NCI-H2227 (cell line): Measurements from ENCODE around the gene SLC26A3.

ENCODE experiments used
- DNase-seq: peaks from one replicate; lab custom pipeline; 2025; ENCODE audit not compliant: unreplicated experiment; lab: John Stamatoyannopoulos, UW

SLC26A3 gene

GRCh38 chr7:107816011-107816566 lies 13.1 kb upstream of the SLC26A3 start:
- DNase-seq = no peak

- no peak for DNase-seq
These were observed 12.3 kb upstream of the SLC26A3 start for GRCh38 chr7:107815254-107815882.

- DNase-seq = no peak
These were observed 10.5 kb upstream of the SLC26A3 start for GRCh38 chr7:107813524-107813923.

- DNase-seq = no peak
These were observed 8.9 kb upstream of the SLC26A3 start for GRCh38 chr7:107811934-107812333.

- no peak for DNase-seq
These were observed 7.6 kb upstream of the SLC26A3 start for GRCh38 chr7:107810626-107811025.

- no peak for DNase-seq
These were observed 6.2 kb upstream of the SLC26A3 start for GRCh38 chr7:107809179-107809578.

- DNase-seq = no peak
These were observed 3.3 kb downstream of the SLC26A3 start for GRCh38 chr7:107799647-107800264.

- DNase-seq = no peak
These were observed 10.7 kb downstream of the SLC26A3 start for GRCh38 chr7:107792364-107792763.

GRCh38 chr7:107789647-107790046 lies 13.4 kb downstream of the SLC26A3 start:
- DNase-seq = no peak

GRCh38 chr7:107788662-107789061 lies 14.4 kb downstream of the SLC26A3 start:
- DNase-seq = no peak

- no peak for DNase-seq
These were observed 14.8 kb downstream of the SLC26A3 start for GRCh38 chr7:107788216-107788615.

- no peak for DNase-seq
These were observed 17.1 kb downstream of the SLC26A3 start for GRCh38 chr7:107785926-107786325.

GRCh38 chr7:107785170-107785569 lies 17.9 kb downstream of the SLC26A3 start:
- no peak for DNase-seq

GRCh38 chr7:107783648-107784047 lies 19.4 kb downstream of the SLC26A3 start:
- no peak for DNase-seq

GRCh38 chr7:107782374-107782773 lies 20.6 kb downstream of the SLC26A3 start:
- no peak for DNase-seq

- no peak for DNase-seq
These were observed 23.4 kb downstream of the SLC26A3 start for GRCh38 chr7:107779647-107780099.

- no peak for DNase-seq
These were observed 24.7 kb downstream of the SLC26A3 start for GRCh38 chr7:107778283-107778682.

GRCh38 chr7:107777702-107778101 lies 25.3 kb downstream of the SLC26A3 start:
- DNase-seq = no peak

GRCh38 chr7:107773027-107773426 lies 30.0 kb downstream of the SLC26A3 start:
- no peak for DNase-seq

- DNase-seq = no peak
These were observed 34.8 kb downstream of the SLC26A3 start for GRCh38 chr7:107768263-107768662.

GRCh38 chr7:107767391-107767790 lies 35.6 kb downstream of the SLC26A3 start:
- no peak for DNase-seq

- DNase-seq = no peak
These were observed 44.4 kb downstream of the SLC26A3 start for GRCh38 chr7:107758667-107759066.

GRCh38 chr7:107754642-107755041 lies 48.4 kb downstream of the SLC26A3 start:
- no peak for DNase-seq
